AG04450 (cell line): ENCODE results near the gene AVP. TPM values are rescaled to one million over a fixed set of nuclear protein-coding genes. Genes with fewer than 3 reads are reported as not detected.
A peak's percentile ranks its signal among the peaks of the same experiment; 100 is the strongest.
"Not testable (repeated sequence)": the region's sequence is repeated elsewhere in the genome, so short reads cannot be mapped to it uniquely, and the experiment has no call there.

Experiments used
- CTCF ChIA-PET: fragments of 300-600, 350-600 bp; formaldehyde crosslinking; extraction: SDS; loops from one replicate; lab custom pipeline; 2022; ENCODE audit warnings: antibody characterized with exemption, inconsistent platforms; lab: Charles Lee
- POLR2A ChIA-PET: fragments of 350-600 bp; formaldehyde crosslinking; extraction: SDS; loops from one replicate; lab custom pipeline; 2021; ENCODE audit warnings: antibody characterized with exemption, inconsistent platforms; lab: Yijun Ruan, JAX
- DNase-seq: peaks from one replicate; pipeline ENCODE4 v3.0.0-alpha.2; 2011; ENCODE audit warnings: low read depth, low spot score
- H3K27ac ChIP-seq: one replicate; pipeline ENCODE4 v1.5.1; 2012; ENCODE audit warnings: low read depth, low read length, control low read depth
- H3K27me3 ChIP-seq: one replicate; pipeline ENCODE4 v1.6.0; 2012; ENCODE audit warnings: low read length; ENCODE audit not compliant: control insufficient read depth, insufficient read depth
- H3K4me3 ChIP-seq: 2 replicates; pipeline ENCODE4 v1.5.1; 2011; ENCODE audit warnings: mild to moderate bottlenecking, low read depth, low read length, control low read depth
- H3K9me3 ChIP-seq: 2 replicates; pipeline ENCODE4 v1.5.1; 2012; ENCODE audit warnings: low read length; ENCODE audit not compliant: control insufficient read depth, insufficient read depth
- CTCF ChIP-seq: IDR thresholded peaks from 2 replicates; pipeline ENCODE4 v1.5.1; 2011; ENCODE audit warnings: low read depth, low read length, control low read depth, inconsistent platforms
- polyA plus RNA-seq: library from polyadenylated mRNA; depleted of rRNA; stranded (reverse); fragments of >200 nt; gene quantifications from 2 replicates; pipeline ENCODE4 v1.2.3, GENCODE V29; 2011

Gene AVP
- polyA plus RNA-seq, 1 experiment = not detected

- H3K27me3 ChIP-seq = no peaks in the 10 kb centered on the region
- ChIA-PET POLR2A (no interaction called here), CTCF (no interaction called here)
- no peak overlapping the region for H3K4me3 ChIP-seq
- no peak for TF ChIP-seq CTCF
- no peak overlapping the region for H3K27ac ChIP-seq
- H3K9me3 ChIP-seq = peaks cover 19% of the 10 kb centered on the region
- DNase-seq = no peak
Measured at GRCh38 chr20:3123542-3123941, 39.0 kb upstream of the AVP start.

- ChIA-PET POLR2A (no interaction called here), CTCF (interaction anchor here (1.0 kb wide), 1 partner anchor 69 kb away, joined by 3 read pairs; no protein-coding TSS in a partner anchor)
- H3K27ac ChIP-seq = no peak overlapping the region
- TF ChIP-seq CTCF = no peak
- H3K9me3 ChIP-seq = peaks cover 19% of the 10 kb centered on the region
- H3K4me3 ChIP-seq = no peak overlapping the region
- no peaks in the 10 kb centered on the region for H3K27me3 ChIP-seq
- no peak for DNase-seq
Measured at GRCh38 chr20:3121955-3122610, 37.6 kb upstream of the AVP start.

GRCh38 chr20:3121271-3121911 is 36.9 kb upstream of the AVP start:
- H3K4me3 ChIP-seq = no peak overlapping the region
- DNase-seq = no peak
- CTCF ChIA-PET = interaction anchor here (1.0 kb wide), 1 partner anchor 68 kb away, joined by 3 read pairs; no protein-coding TSS in a partner anchor
- no peak for TF ChIP-seq CTCF
- H3K27ac ChIP-seq = no peak overlapping the region
- POLR2A ChIA-PET = no interaction called here
- H3K9me3 ChIP-seq = peaks cover 19% of the 10 kb centered on the region
- H3K27me3 ChIP-seq = no peaks in the 10 kb centered on the region

DNA sequence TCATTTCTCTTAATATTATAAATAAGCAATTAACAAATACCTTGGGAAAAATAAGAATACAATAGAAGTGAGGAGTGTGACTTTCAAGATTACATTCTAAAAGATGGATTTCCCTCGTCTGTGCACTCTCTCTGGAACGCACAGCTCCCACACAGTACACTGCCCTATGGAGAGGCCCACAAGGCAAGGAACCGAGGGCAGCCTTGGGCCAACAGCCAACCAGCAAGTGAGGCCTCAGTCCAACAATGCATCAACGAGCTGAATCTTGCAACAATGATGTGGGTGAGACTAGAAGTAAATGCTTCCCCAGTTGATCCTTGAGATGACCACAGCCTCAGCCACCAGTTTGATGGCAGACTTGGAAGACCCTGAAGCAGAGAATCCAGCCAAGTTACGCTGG is 34.5 kb upstream of the AVP start:
- no peak overlapping the region for H3K4me3 ChIP-seq
- CTCF ChIA-PET = no interaction called here
- TF ChIP-seq CTCF = no peak
- peaks cover under 1% of the 10 kb centered on the region; the same call in 1 of the 2 replicates for H3K9me3 ChIP-seq
- POLR2A ChIA-PET = no interaction called here
- no peak overlapping the region for H3K27ac ChIP-seq
- H3K27me3 ChIP-seq = no peaks in the 10 kb centered on the region
- DNase-seq = no peak

DNA sequence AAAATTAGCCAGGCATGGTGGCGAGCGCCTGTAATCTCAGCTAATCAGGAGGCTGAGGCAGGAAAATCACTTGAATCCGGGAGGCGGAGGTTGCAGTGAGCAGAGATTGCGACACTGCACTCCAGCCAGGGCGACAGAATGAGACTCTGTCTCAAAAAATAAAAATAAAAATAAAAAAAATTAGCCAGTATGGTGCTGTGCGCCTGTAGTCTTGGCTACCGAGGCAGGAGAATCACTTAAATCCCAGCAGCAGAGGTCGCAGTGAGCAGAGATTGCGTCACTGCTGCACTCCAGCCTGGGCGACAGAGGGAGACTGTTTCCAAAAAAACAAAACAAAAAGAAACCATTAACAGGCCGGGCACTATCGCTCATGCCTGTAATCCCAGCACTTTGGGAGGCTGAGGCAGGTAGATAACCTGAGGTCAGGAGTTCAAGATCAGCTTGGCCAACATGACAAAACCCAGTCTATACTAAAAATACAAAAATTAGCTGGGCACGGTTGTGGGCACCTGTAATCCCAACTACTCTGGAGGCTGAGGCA is 33.4 kb upstream of the AVP start:
- peak; percentile 20 for DNase-seq
- H3K27me3 ChIP-seq, H3K4me3 ChIP-seq, H3K9me3 ChIP-seq, H3K27ac ChIP-seq: not testable (repeated sequence)
- POLR2A ChIA-PET = interaction anchor here (0.7 kb wide), 1 partner anchor 47 kb away, joined by 3 read pairs; no protein-coding TSS in a partner anchor
- CTCF ChIA-PET = interaction anchor here (1.6 kb wide), 1 partner anchor 12 kb away, joined by 4 read pairs; no protein-coding TSS in a partner anchor
- peak; percentile 59 for TF ChIP-seq CTCF
